Ascending aorta (tissue), 2 donors: ENCODE data around the gene MCM7. TPM values are rescaled to one million over a fixed set of nuclear protein-coding genes. Genes with fewer than 3 reads are reported as not detected.

Experiments
- DNase-seq, 2 donors: peaks; one replicate each; pipeline ENCODE4 v3.0.0-alpha.2; 2019; ENCODE audit warnings: low spot score in 2 of 2
- H3K27ac ChIP-seq, 2 donors: fragments of 200-600 bp; sonication (generic); one replicate each; pipeline ENCODE4 v1.5.1; 2016 to 2017; ENCODE audit warnings: mild to moderate bottlenecking in 1 of 2
- H3K27me3 ChIP-seq: fragments of 200-600 bp; sonication (generic); one replicate; pipeline ENCODE4 v1.5.1; 2017
- H3K36me3 ChIP-seq, 2 donors: fragments of 200-600 bp; sonication (generic); one replicate each; pipeline ENCODE4 v1.5.1; 2016
- H3K4me1 ChIP-seq, 2 donors: fragments of 200-600 bp; sonication (generic); one replicate each; pipeline ENCODE4 v1.5.1; 2016 to 2017; ENCODE audit warnings: mild to moderate bottlenecking in 1 of 2
- H3K4me3 ChIP-seq, 2 donors: fragments of 200-600 bp; sonication (generic); one replicate each; pipeline ENCODE4 v1.5.1; 2016 to 2017; ENCODE audit warnings: mild to moderate bottlenecking in 1 of 2
- H3K9me3 ChIP-seq, 2 donors: fragments of 200-600 bp; sonication (generic); one replicate each; pipeline ENCODE4 v1.5.1; 2016
- intact Hi-C: fragments of 100-400 bp; cut with DNase I; formaldehyde crosslinking; loops from one replicate; pipeline ENCODE4 v1.15.1; 2023
- total RNA-seq: library from RNA; depleted of rRNA; stranded (reverse); fragments of >200 nt; gene quantifications from one replicate; pipeline ENCODE4 v1.1.0, GENCODE V29; 2016
- TF ChIP-seq, protein P1 (sequence below), 3 experiments: fragments of 200-600 bp in 2 of 3; fragments of 450-650 bp in 1 of 3; sonication (generic) in 2 of 3; IDR thresholded peaks; one replicate each; pipeline ENCODE4 v1.5.1; 2016 to 2019; ENCODE audit warnings: antibody characterized with exemption in 3 of 3, mild to moderate bottlenecking in 1 of 3, moderate library complexity in 1 of 3

Gene MCM7
- total RNA-seq, 1 donor from 2014 or later = 52.2 TPM

GRCh38 chr7:100080907-100081534 lies 20.2 kb downstream of the MCM7 start:
- peaks cover 0 to 26% of the 10 kb centered on the region in 2 donors for H3K4me1 ChIP-seq
- H3K4me3 ChIP-seq = peak overlapping the region; percentile 87 to 97
- H3K27ac ChIP-seq = peak overlapping the region; percentile 77 to 85
- TF ChIP-seq, protein P1, sequence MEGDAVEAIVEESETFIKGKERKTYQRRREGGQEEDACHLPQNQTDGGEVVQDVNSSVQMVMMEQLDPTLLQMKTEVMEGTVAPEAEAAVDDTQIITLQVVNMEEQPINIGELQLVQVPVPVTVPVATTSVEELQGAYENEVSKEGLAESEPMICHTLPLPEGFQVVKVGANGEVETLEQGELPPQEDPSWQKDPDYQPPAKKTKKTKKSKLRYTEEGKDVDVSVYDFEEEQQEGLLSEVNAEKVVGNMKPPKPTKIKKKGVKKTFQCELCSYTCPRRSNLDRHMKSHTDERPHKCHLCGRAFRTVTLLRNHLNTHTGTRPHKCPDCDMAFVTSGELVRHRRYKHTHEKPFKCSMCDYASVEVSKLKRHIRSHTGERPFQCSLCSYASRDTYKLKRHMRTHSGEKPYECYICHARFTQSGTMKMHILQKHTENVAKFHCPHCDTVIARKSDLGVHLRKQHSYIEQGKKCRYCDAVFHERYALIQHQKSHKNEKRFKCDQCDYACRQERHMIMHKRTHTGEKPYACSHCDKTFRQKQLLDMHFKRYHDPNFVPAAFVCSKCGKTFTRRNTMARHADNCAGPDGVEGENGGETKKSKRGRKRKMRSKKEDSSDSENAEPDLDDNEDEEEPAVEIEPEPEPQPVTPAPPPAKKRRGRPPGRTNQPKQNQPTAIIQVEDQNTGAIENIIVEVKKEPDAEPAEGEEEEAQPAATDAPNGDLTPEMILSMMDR (IDR thresholded peaks at IDR 0.05) = no peak
- intact Hi-C loops = loop anchor here (1.0 to 5.0 kb wide), 5 partner anchors 20 to 164 kb away; partner anchors contain the start of genes AP4M1, MCM7, TRIM4 and ZKSCAN1
- peaks cover 13 to 24% of the 10 kb centered on the region in 2 donors for H3K36me3 ChIP-seq
- H3K9me3 ChIP-seq = no peaks in the 10 kb centered on the region
- no peaks in the 10 kb centered on the region for H3K27me3 ChIP-seq
- DNase-seq = no peak

GRCh38 chr7:100079024-100079560 lies 22.1 kb downstream of the MCM7 start:
- no peaks in the 10 kb centered on the region for H3K9me3 ChIP-seq
- intact Hi-C loops = no loop called here
- H3K27ac ChIP-seq = no peak overlapping the region
- no peaks in the 10 kb centered on the region for H3K27me3 ChIP-seq
- no peak overlapping the region for H3K4me3 ChIP-seq
- peaks cover 0 to 26% of the 10 kb centered on the region in 2 donors for H3K4me1 ChIP-seq
- TF ChIP-seq, protein P1 (IDR thresholded peaks at IDR 0.05) = no peak
- peaks cover 32 to 44% of the 10 kb centered on the region in 2 donors for H3K36me3 ChIP-seq
- no peak for DNase-seq

GRCh38 chr7:100077205-100077604 lies 24.0 kb downstream of the MCM7 start:
- TF ChIP-seq, protein P1 (IDR thresholded peaks at IDR 0.05) = no peak
- peaks cover 2% of the 10 kb centered on the region in 2 donors for H3K9me3 ChIP-seq
- peaks cover 51 to 63% of the 10 kb centered on the region in 2 donors for H3K36me3 ChIP-seq
- no peaks in the 10 kb centered on the region for H3K27me3 ChIP-seq
- H3K4me3 ChIP-seq = no peak overlapping the region
- intact Hi-C loops = no loop called here
- no peak for DNase-seq
- peaks cover 0 to 19% of the 10 kb centered on the region in 2 donors for H3K4me1 ChIP-seq
- H3K27ac ChIP-seq = no peak overlapping the region

GRCh38 chr7:100075418-100075817 lies 25.8 kb downstream of the MCM7 start:
- Histone ChIP-seq H3K4me1 (peaks cover 0 to 12% of the 10 kb centered on the region in 2 donors), H3K36me3 (peaks cover 69 to 80% of the 10 kb centered on the region in 2 donors), H3K27me3 (no peaks in the 10 kb centered on the region), H3K27ac (no peak overlapping the region), H3K9me3 (peaks cover 19 to 20% of the 10 kb centered on the region in 2 donors), H3K4me3 (no peak overlapping the region)
- intact Hi-C loops = no loop called here
- TF ChIP-seq, protein P1 (IDR thresholded peaks at IDR 0.05) = no peak
- no peak for DNase-seq

DNA sequence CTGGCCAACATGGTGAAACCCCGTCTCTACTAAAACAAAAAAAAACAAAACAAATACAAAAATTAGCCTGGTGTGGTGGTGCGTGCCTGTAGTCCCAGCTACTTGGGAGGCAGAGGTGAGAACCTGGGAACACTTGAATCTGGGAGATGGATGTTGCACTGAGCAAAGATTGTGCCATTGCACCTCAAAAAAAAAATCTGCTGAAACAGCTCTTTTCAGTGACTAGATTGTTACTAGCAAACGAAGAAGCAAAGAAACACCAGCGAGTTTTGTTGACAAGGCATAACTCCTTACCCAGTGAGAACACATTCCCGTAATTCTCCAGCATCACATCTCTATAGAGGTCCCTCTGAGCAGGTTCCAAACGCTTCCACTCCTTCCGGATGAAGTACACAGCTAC lies 26.4 kb downstream of the MCM7 start:
- DNase-seq = no peak
- peaks cover 0 to 7% of the 10 kb centered on the region in 2 donors for H3K4me1 ChIP-seq
- H3K27ac ChIP-seq = no peak overlapping the region
- intact Hi-C loops = no loop called here
- TF ChIP-seq, protein P1 (IDR thresholded peaks at IDR 0.05) = no peak
- H3K27me3 ChIP-seq = no peaks in the 10 kb centered on the region
- H3K4me3 ChIP-seq = no peak overlapping the region
- H3K36me3 ChIP-seq = peaks cover 75 to 83% of the 10 kb centered on the region in 2 donors
- H3K9me3 ChIP-seq = peaks cover 19 to 21% of the 10 kb centered on the region in 2 donors
